Thyroid gland (tissue), 4 donors: Measurements from ENCODE around the gene CHEK1. TPM values are rescaled to one million over a fixed set of nuclear protein-coding genes. Genes with fewer than 3 reads are reported as not detected.

Source experiments
- DNase-seq, 2 donors: peaks; one replicate each; pipeline ENCODE4 v3.0.0-alpha.2; 2019
- H3K27ac ChIP-seq, 3 donors: fragments of 200-600 bp; sonication (generic); 1 replicate in 2 of 3; 2 replicates in 1 of 3; pipeline ENCODE4 v1.5.1; 2016 to 2019; ENCODE audit warnings: mild to moderate bottlenecking in 1 of 3, moderate library complexity in 1 of 3
- H3K27me3 ChIP-seq: fragments of 200-600 bp; sonication (generic); one replicate; pipeline ENCODE4 v1.5.1; 2019
- H3K36me3 ChIP-seq, 2 donors: fragments of 200-600 bp; sonication (generic); one replicate each; pipeline ENCODE4 v1.5.1; 2016 to 2019
- H3K4me1 ChIP-seq, 2 donors: fragments of 200-600 bp; sonication (generic); one replicate each; pipeline ENCODE4 v1.5.1; 2017 to 2019
- H3K4me3 ChIP-seq, 3 donors: fragments of 200-600 bp; sonication (generic); replicated peaks in 1 of 3; 1 replicate in 2 of 3; 2 replicates in 1 of 3; pipeline ENCODE4 v1.5.1; 2016; ENCODE audit warnings: mild to moderate bottlenecking in 1 of 3
- H3K9me3 ChIP-seq: fragments of 200-600 bp; sonication (generic); one replicate; pipeline ENCODE4 v1.5.1; 2017
- CTCF ChIP-seq, 6 experiments: fragments of 200-600 bp in 3 of 6; fragments of 450-650 bp in 3 of 6; sonication (generic) in 3 of 6; IDR thresholded peaks; one replicate each; pipeline ENCODE4 v1.5.1; 2016 to 2019; ENCODE audit warnings: antibody characterized with exemption in 6 of 6, mild to moderate bottlenecking in 2 of 6, inconsistent platforms in 1 of 6, moderate library complexity in 1 of 6
- POLR2A ChIP-seq, 2 donors: fragments of 450-650 bp; IDR thresholded peaks; one replicate each; pipeline ENCODE4 v1.6.1; 2017; ENCODE audit warnings: antibody characterized with exemption in 2 of 2, mild to moderate bottlenecking in 2 of 2, moderate library complexity in 1 of 2
- WGBS, 2 donors: methylation state at CpG; one replicate each; pipeline ENCODE4 v1.1.5; 2017; 5-methylcytosine and 5-hydroxymethylcytosine counted together
- intact Hi-C: fragments of 100-400 bp; cut with DNase I; formaldehyde crosslinking; loops from one replicate; pipeline ENCODE4 v1.15.1; 2023
- total RNA-seq, 4 donors: library from RNA; depleted of rRNA; stranded (reverse); fragments of >200 nt; gene quantifications; one replicate each; pipeline ENCODE4 v1.2.3, GENCODE V29; 2016

The CHEK1 gene
- total RNA-seq, 4 donors from 2014 or later, result 0.78 to 3.4 (median 1.4) TPM

GRCh38 chr11:125585487-125585886 is 39.5 kb upstream of the CHEK1 start:
- TF ChIP-seq POLR2A (IDR thresholded peaks at IDR 0.05) (no peak), CTCF (IDR thresholded peaks at IDR 0.05) (no peak)
- H3K27me3 ChIP-seq, result no peaks in the 10 kb centered on the region
- 96 to 98% methylated on average over 1 of the region's 1 CpG for WGBS, 2 donors
- peaks cover 31 to 33% of the 10 kb centered on the region in 2 donors for H3K36me3 ChIP-seq
- intact Hi-C loops, result no loop called here
- DNase-seq, result no peak
- no peaks in the 10 kb centered on the region for H3K4me1 ChIP-seq
- no peak overlapping the region for H3K27ac ChIP-seq
- H3K9me3 ChIP-seq, result no peaks in the 10 kb centered on the region
- H3K4me3 ChIP-seq, result no peak overlapping the region

GRCh38 chr11:125586623-125587022 is 38.3 kb upstream of the CHEK1 start:
- H3K9me3 ChIP-seq, result no peaks in the 10 kb centered on the region
- intact Hi-C loops, result no loop called here
- H3K27ac ChIP-seq, result no peak overlapping the region
- H3K27me3 ChIP-seq, result no peaks in the 10 kb centered on the region
- TF ChIP-seq CTCF (IDR thresholded peaks at IDR 0.05), result no peak
- TF ChIP-seq POLR2A (IDR thresholded peaks at IDR 0.05), result no peak
- peaks cover 21 to 22% of the 10 kb centered on the region in 2 donors for H3K36me3 ChIP-seq
- H3K4me3 ChIP-seq, result no peak overlapping the region
- H3K4me1 ChIP-seq, result peaks cover 5 to 6% of the 10 kb centered on the region in 2 donors
- DNase-seq, result no peak
- 92 to 93% methylated on average over 3 of the region's 3 CpGs for WGBS, 2 donors

GRCh38 chr11:125587480-125587879 is 37.5 kb upstream of the CHEK1 start:
- peaks cover 6 to 7% of the 10 kb centered on the region in 2 donors for H3K4me1 ChIP-seq
- H3K27me3 ChIP-seq, result no peaks in the 10 kb centered on the region
- H3K4me3 ChIP-seq, result no peak overlapping the region
- WGBS, 2 donors, result 77 to 97% methylated on average over 1 of the region's 1 CpG
- peaks cover 13% of the 10 kb centered on the region in 2 donors for H3K36me3 ChIP-seq
- no peaks in the 10 kb centered on the region for H3K9me3 ChIP-seq
- DNase-seq, result no peak
- TF ChIP-seq POLR2A (IDR thresholded peaks at IDR 0.05) (no peak), CTCF (IDR thresholded peaks at IDR 0.05) (no peak)
- H3K27ac ChIP-seq, result no peak overlapping the region
- intact Hi-C loops, result no loop called here

- Histone ChIP-seq H3K27ac (no peak overlapping the region), H3K4me3 (no peak overlapping the region), H3K27me3 (no peaks in the 10 kb centered on the region), H3K4me1 (peaks cover 7 to 8% of the 10 kb centered on the region in 2 donors), H3K9me3 (no peaks in the 10 kb centered on the region), H3K36me3 (peaks cover 3% of the 10 kb centered on the region in 2 donors)
- 55 to 63% methylated on average over 3 of the region's 3 CpGs for WGBS, 2 donors
- no peak for DNase-seq
- TF ChIP-seq POLR2A (IDR thresholded peaks at IDR 0.05), result no peak
- no peak for TF ChIP-seq CTCF (IDR thresholded peaks at IDR 0.05)
- intact Hi-C loops, result no loop called here
These were observed 36.5 kb upstream of the CHEK1 start for GRCh38 chr11:125588505-125588904.

- WGBS, 2 donors, result 1 to 2% methylated on average over 20 to 30 of the region's 30 CpGs
- peak overlapping the region; percentile 83 to 95 (median 92) for H3K27ac ChIP-seq
- peak; percentile 40 to 49 for DNase-seq
- H3K4me1 ChIP-seq, result peaks cover 11 to 18% of the 10 kb centered on the region in 2 donors
- no peaks in the 10 kb centered on the region for H3K9me3 ChIP-seq
- no peak for TF ChIP-seq POLR2A (IDR thresholded peaks at IDR 0.05)
- TF ChIP-seq CTCF (IDR thresholded peaks at IDR 0.05), result no peak
- peak overlapping the region in 2 of 3 donors; percentile 33 to 61 for H3K4me3 ChIP-seq
- no peaks in the 10 kb centered on the region for H3K36me3 ChIP-seq
- no peaks in the 10 kb centered on the region for H3K27me3 ChIP-seq
- intact Hi-C loops, result no loop called here
These were observed 33.2 kb upstream of the CHEK1 start for GRCh38 chr11:125591649-125592304.
